ENCODE measurements around the gene NCK2. TPM values are rescaled to one million over a fixed set of nuclear protein-coding genes. Genes with fewer than 3 reads are reported as not detected.

The NCK2 gene
- total and polyA plus RNA-seq, 2 experiments from 2014 or later = 72.6 to 100 TPM

DNA sequence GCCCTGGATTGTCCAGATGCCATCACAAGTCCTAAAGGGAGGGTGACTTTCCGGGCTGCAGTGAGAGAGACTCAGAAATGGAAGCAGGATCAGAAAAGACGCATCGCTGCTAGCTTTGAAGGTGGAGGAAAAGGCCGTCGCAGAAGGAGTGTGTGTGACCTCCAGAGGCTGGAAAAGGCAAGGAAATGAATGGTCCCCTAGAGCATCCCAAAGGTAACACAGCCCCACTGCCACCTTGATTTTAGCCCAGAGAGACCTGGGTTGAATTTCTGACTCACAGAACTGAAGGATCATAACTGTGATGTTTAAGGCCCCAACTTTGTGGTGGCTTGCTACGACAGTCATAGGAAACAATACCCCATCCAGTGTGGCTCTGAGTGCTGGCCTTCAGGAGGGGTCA, 8.6 kb upstream of the NCK2 start:
- TF ChIP-seq EZH2 (IDR thresholded peaks at IDR 0.05; ENCODE audit: borderline replicate concordance) = no peak
- TF ChIP-seq, protein P1, sequence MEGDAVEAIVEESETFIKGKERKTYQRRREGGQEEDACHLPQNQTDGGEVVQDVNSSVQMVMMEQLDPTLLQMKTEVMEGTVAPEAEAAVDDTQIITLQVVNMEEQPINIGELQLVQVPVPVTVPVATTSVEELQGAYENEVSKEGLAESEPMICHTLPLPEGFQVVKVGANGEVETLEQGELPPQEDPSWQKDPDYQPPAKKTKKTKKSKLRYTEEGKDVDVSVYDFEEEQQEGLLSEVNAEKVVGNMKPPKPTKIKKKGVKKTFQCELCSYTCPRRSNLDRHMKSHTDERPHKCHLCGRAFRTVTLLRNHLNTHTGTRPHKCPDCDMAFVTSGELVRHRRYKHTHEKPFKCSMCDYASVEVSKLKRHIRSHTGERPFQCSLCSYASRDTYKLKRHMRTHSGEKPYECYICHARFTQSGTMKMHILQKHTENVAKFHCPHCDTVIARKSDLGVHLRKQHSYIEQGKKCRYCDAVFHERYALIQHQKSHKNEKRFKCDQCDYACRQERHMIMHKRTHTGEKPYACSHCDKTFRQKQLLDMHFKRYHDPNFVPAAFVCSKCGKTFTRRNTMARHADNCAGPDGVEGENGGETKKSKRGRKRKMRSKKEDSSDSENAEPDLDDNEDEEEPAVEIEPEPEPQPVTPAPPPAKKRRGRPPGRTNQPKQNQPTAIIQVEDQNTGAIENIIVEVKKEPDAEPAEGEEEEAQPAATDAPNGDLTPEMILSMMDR (IDR thresholded peaks at IDR 0.05; ENCODE audit: poor library complexity) = no peak
- no peak for TF ChIP-seq EZH2phosphoT487 (IDR thresholded peaks at IDR 0.05; ENCODE audit: low read depth, severe bottlenecking, unreplicated experiment)
- no peak overlapping the region for H3K4me3 ChIP-seq
- H3K4me1 ChIP-seq (ENCODE audit: insufficient read depth) = no peaks in the 10 kb centered on the region
- H3K9me3 ChIP-seq (ENCODE audit: low read depth) = no peaks in the 10 kb centered on the region
- H3K79me2 ChIP-seq = no peaks in the 10 kb centered on the region
- H4K20me1 ChIP-seq (ENCODE audit: insufficient read depth, poor library complexity, severe bottlenecking) = no peaks in the 10 kb centered on the region
- no peak overlapping the region for H3K27ac ChIP-seq
- no peaks in the 10 kb centered on the region for H3K27me3 ChIP-seq
- H3K4me2 ChIP-seq = no peak overlapping the region
- no peak for DNase-seq (ENCODE audit: low spot score)
- 85% methylated on average over 6 of the region's 6 CpGs for WGBS (ENCODE audit: low lambda C conversion rate, missing lambda C conversion rate)
- no peaks in the 10 kb centered on the region for H3K36me3 ChIP-seq (replicated peaks; ENCODE audit: insufficient read depth, low read depth)
- no peak overlapping the region for H2AFZ ChIP-seq
- H3K9me2 ChIP-seq (replicated peaks; ENCODE audit: insufficient read depth) = no peaks in the 10 kb centered on the region

DNA sequence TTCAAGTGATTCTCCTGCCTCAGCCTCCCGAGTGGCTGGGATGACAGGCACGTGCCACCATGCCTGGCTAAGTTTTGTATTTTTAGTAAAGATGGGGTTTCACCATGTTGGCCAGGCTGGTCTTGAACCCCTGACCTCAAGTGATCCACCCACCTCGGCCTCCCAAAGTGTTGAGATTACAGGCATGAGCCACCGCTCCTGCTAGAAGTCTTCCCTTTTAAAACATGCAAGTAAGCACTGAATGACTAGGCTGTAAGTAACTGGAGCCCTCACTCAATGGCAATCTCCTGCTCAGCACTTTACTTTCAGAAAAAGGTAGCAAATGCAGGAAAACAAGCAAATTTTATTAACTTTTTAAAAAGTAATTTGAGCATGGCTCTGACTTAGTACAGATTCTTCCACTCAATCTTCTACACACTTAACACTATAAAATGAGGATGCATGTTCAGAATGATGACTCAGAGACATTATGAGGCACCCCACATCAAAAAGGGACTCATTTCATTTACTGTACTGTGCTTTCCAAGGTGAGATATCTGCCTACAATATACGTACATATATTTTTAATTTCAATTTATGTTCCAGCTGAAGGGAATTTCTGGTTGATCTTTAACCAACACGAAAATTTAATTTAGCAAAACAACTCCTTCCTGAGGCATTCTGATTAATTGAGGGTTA, 6.6 kb upstream of the NCK2 start:
- H3K27ac ChIP-seq = no peak overlapping the region
- 87% methylated on average over 6 of the region's 6 CpGs for WGBS (ENCODE audit: low lambda C conversion rate, missing lambda C conversion rate)

DNA sequence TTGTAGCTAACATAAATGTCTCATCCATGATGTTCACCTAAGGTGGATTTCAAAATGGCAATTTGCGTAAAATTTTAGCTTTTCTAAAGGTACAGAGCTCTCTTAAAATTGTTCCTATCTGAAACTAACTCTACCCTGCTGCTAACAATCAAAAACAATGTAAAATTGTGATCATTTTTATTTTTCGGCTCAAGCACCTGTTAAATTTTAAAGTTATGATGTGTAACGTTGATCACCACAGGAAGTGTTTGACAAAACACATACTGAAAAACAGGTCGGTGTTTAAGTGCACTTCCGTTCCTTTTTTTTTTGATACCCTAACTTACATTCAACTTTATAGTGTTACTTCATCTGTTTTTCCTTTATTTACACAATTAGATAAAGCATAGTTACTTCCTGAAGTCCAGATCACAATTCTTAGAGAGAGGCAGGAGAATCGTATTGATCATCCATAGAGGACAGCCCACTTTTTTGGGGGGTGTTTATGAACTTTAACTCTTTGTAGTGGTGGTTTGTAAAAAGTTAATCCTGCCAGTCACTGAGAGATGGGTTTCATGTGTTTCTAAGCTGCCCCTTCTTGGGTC, 6.0 kb upstream of the NCK2 start:
- TF ChIP-seq, protein P1 (IDR thresholded peaks at IDR 0.05; ENCODE audit: poor library complexity) = no peak
- TF ChIP-seq EZH2 (IDR thresholded peaks at IDR 0.05; ENCODE audit: borderline replicate concordance) (no peak), EZH2phosphoT487 (IDR thresholded peaks at IDR 0.05; ENCODE audit: low read depth, severe bottlenecking, unreplicated experiment) (no peak)

More for the DNA sequence above, 6.6 kb upstream of the NCK2 start:
- H4K20me1 ChIP-seq (ENCODE audit: insufficient read depth, poor library complexity, severe bottlenecking) = no peaks in the 10 kb centered on the region
- no peak overlapping the region for H2AFZ ChIP-seq
- H3K36me3 ChIP-seq (replicated peaks; ENCODE audit: insufficient read depth, low read depth) = no peaks in the 10 kb centered on the region
- DNase-seq (ENCODE audit: low spot score) = no peak
- H3K4me2 ChIP-seq = no peak overlapping the region
- H3K4me3 ChIP-seq = no peak overlapping the region
- H3K79me2 ChIP-seq = no peaks in the 10 kb centered on the region
- TF ChIP-seq EZH2phosphoT487 (IDR thresholded peaks at IDR 0.05; ENCODE audit: low read depth, severe bottlenecking, unreplicated experiment) (no peak), EZH2 (IDR thresholded peaks at IDR 0.05; ENCODE audit: borderline replicate concordance) (no peak)
- TF ChIP-seq, protein P1 (IDR thresholded peaks at IDR 0.05; ENCODE audit: poor library complexity) = no peak
- no peaks in the 10 kb centered on the region for H3K9me2 ChIP-seq (replicated peaks; ENCODE audit: insufficient read depth)
- no peaks in the 10 kb centered on the region for H3K9me3 ChIP-seq (ENCODE audit: low read depth)
- no peaks in the 10 kb centered on the region for H3K4me1 ChIP-seq (ENCODE audit: insufficient read depth)
- no peaks in the 10 kb centered on the region for H3K27me3 ChIP-seq

More for the DNA sequence above, 6.0 kb upstream of the NCK2 start:
- Histone ChIP-seq H3K9me3 (ENCODE audit: low read depth) (no peaks in the 10 kb centered on the region), H3K79me2 (no peaks in the 10 kb centered on the region), H3K4me2 (no peak overlapping the region), H2AFZ (no peak overlapping the region), H3K4me3 (no peak overlapping the region), H4K20me1 (ENCODE audit: insufficient read depth, poor library complexity, severe bottlenecking) (no peaks in the 10 kb centered on the region), H3K36me3 (replicated peaks; ENCODE audit: insufficient read depth, low read depth) (no peaks in the 10 kb centered on the region), H3K27me3 (no peaks in the 10 kb centered on the region), H3K9me2 (replicated peaks; ENCODE audit: insufficient read depth) (no peaks in the 10 kb centered on the region), H3K4me1 (ENCODE audit: insufficient read depth) (peaks cover 4% of the 10 kb centered on the region), H3K27ac (no peak overlapping the region)
- 67% methylated on average over 6 of the region's 6 CpGs for WGBS (ENCODE audit: low lambda C conversion rate, missing lambda C conversion rate)
- no peak for DNase-seq (ENCODE audit: low spot score)
